Suprapubic skin (tissue), 4 donors: Measurements from ENCODE around the gene PHF12. TPM values are rescaled to one million over a fixed set of nuclear protein-coding genes. Genes with fewer than 3 reads are reported as not detected.

Experiments used
- DNase-seq, 2 donors: peaks; one replicate each; pipeline ENCODE4 v3.0.0-alpha.2; 2019; ENCODE audit warnings: low spot score in 2 of 2
- H3K27ac ChIP-seq: fragments of 200-600 bp; sonication (generic); one replicate; pipeline ENCODE4 v1.5.1; 2019
- H3K27me3 ChIP-seq: fragments of 200-600 bp; sonication (generic); one replicate; pipeline ENCODE4 v1.5.1; 2019
- H3K36me3 ChIP-seq: fragments of 200-600 bp; sonication (generic); one replicate; pipeline ENCODE4 v1.5.1; 2019
- H3K4me1 ChIP-seq: fragments of 200-600 bp; sonication (generic); one replicate; pipeline ENCODE4 v1.5.1; 2019
- H3K4me3 ChIP-seq: fragments of 200-600 bp; sonication (generic); one replicate; pipeline ENCODE4 v1.5.1; 2019; ENCODE audit warnings: mild to moderate bottlenecking
- H3K9me3 ChIP-seq: fragments of 200-600 bp; sonication (generic); one replicate; pipeline ENCODE4 v1.5.1; 2019
- CTCF ChIP-seq, 2 donors: fragments of 200-600 bp in 1 of 2; fragments of 450-650 bp in 1 of 2; sonication (generic) in 1 of 2; IDR thresholded peaks; one replicate each; pipeline ENCODE4 v1.5.1; 2016 to 2019; ENCODE audit warnings: antibody characterized with exemption in 2 of 2, mild to moderate bottlenecking in 1 of 2, moderate library complexity in 1 of 2
- EP300 ChIP-seq: sonication (generic); formaldehyde crosslinking; IDR thresholded peaks from one replicate; pipeline ENCODE4 v1.6.1; 2017; ENCODE audit warnings: antibody characterized with exemption
- POLR2A ChIP-seq, 2 donors: fragments of 450-650 bp; IDR thresholded peaks; one replicate each; pipeline ENCODE4 v1.6.1; 2017; ENCODE audit warnings: antibody characterized with exemption in 2 of 2, mild to moderate bottlenecking in 2 of 2, moderate library complexity in 2 of 2
- POLR2AphosphoS5 ChIP-seq, 3 donors: sonication (generic); formaldehyde crosslinking; IDR thresholded peaks; one replicate each; pipeline ENCODE4 v1.6.1; 2017; ENCODE audit warnings: antibody characterized with exemption in 3 of 3
- WGBS: methylation state at CpG from one replicate; pipeline ENCODE4 v1.1.5; 2018; 5-methylcytosine and 5-hydroxymethylcytosine counted together
- total RNA-seq, 4 donors: library from RNA; depleted of rRNA; stranded (reverse); fragments of >200 nt; gene quantifications; one replicate each; pipeline ENCODE4 v1.1.0, GENCODE V29; 2016

Gene PHF12
- total RNA-seq, 4 donors from 2014 or later, result 24.4 to 80.9 (median 35.4) TPM

GRCh38 chr17:28988475-28988874 lies 37.2 kb upstream of the PHF12 start:
- Histone ChIP-seq H3K4me3 (no peak overlapping the region), H3K4me1 (no peaks in the 10 kb centered on the region), H3K9me3 (no peaks in the 10 kb centered on the region), H3K27me3 (peaks cover 15% of the 10 kb centered on the region), H3K36me3 (no peaks in the 10 kb centered on the region), H3K27ac (no peak overlapping the region)
- no peak for TF ChIP-seq POLR2A (IDR thresholded peaks at IDR 0.05)
- no peak for TF ChIP-seq POLR2AphosphoS5 (IDR thresholded peaks at IDR 0.05)
- TF ChIP-seq CTCF (IDR thresholded peaks at IDR 0.05), result no peak
- 100% methylated on average over 1 of the region's 1 CpG for WGBS
- DNase-seq, result no peak

DNA sequence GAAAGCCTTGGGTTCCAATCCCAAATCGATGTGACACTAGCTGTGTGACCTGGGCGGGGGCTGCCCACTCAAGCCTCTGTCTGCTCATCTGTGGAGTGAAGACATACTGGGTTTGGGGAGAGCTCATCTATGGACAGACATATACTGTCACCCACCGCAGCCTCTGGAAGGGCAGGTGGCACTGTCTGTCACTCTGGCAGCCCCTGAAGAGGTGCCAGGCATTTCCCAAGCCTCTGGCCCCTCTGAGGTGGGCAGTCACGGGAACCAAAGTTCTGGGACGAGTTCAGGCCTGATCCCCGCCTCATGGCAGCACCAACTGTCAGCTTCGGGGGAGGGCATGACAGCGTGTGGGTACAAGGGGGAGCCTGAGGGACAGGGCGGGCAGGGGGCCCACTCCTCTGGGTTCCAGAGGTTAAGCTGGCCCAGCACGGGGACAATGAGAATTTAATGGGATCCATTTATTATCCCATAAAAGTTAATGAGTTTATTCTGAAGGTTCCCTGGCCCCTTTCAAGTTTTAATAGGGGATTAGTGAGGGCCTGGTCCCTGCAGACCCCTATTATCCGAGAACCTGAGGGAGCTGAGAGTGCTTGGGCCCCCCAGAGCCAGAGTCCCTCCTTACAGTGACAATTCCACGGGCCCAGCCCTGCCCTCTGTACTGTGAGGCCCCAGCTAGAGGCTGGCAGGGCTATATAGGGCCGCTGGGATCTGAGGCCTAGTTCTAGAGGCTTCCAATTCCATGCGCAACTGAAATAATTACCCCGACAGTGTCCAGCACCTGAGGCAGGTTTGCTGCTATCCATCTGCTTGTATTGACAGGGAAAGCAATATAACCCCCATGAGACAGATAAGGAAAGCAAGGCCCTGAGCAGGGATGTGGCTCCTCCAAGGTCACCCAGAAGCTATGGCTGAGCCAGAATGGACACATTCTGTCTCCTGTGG lies 35.7 kb upstream of the PHF12 start:
- Histone ChIP-seq H3K4me1 (peaks cover 5% of the 10 kb centered on the region), H3K27ac (no peak overlapping the region), H3K36me3 (no peaks in the 10 kb centered on the region), H3K9me3 (no peaks in the 10 kb centered on the region), H3K27me3 (peaks cover 15% of the 10 kb centered on the region), H3K4me3 (no peak overlapping the region)
- DNase-seq, result no peak
- WGBS, result 85% methylated on average over 12 of the region's 15 CpGs
- TF ChIP-seq POLR2A (IDR thresholded peaks at IDR 0.05) (no peak), EP300 (no peak), POLR2AphosphoS5 (IDR thresholded peaks at IDR 0.05) (no peak), CTCF (IDR thresholded peaks at IDR 0.05) (no peak)

- Histone ChIP-seq H3K4me3 (no peak overlapping the region), H3K27ac (no peak overlapping the region), H3K27me3 (peaks cover 15% of the 10 kb centered on the region), H3K9me3 (no peaks in the 10 kb centered on the region), H3K36me3 (no peaks in the 10 kb centered on the region), H3K4me1 (peaks cover 5% of the 10 kb centered on the region)
- WGBS, result 27% methylated on average over 31 of the region's 36 CpGs
- DNase-seq, result no peak
- TF ChIP-seq EP300 (no peak), POLR2A (IDR thresholded peaks at IDR 0.05) (no peak), POLR2AphosphoS5 (IDR thresholded peaks at IDR 0.05) (no peak), CTCF (IDR thresholded peaks at IDR 0.05) (no peak)
These were observed 34.8 kb upstream of the PHF12 start for GRCh38 chr17:28985950-28986713.

DNA sequence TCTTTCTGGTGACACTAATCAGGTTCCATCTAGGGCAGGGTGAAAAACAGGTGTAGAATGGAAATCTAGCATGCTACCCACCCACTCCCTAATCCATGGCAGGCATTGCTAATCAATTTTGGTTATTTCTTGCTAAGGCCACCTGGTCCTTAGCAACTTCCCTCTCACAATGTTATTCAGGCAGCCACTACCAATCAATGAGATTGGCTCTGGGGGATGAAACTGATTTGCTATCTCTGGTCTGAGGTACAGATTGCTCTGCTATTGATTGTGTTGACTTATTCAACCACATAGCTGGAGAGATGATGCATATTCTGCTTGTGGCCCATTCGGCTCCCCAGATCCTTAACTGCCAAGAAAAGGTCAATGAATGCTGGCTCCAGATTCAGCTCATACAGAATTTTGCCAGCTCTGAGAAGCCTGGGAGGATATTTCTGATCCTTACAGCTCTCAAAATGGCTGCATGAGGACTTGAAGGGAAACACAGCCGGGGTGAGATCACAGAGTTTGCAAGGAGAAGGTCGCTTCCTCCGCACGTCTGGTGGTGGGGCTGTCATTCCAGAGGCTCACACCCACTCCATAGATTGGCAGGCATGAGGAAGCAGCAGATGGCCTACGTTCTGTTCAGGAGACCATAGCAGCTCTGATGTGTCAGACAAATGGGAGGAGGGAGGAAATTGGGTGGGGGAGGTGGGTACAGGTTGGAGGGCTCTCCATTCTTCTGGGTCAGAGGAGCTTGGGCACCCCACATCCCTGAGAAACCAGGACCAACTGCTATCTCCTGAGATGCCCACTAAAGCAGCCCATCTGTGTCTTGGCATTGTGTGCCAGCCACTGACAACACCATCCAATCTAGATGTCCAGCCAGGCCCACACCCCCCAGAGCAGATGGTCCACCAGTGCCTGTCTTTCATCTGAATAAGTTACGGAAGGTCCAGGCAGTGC lies 32.2 kb upstream of the PHF12 start:
- no peak for DNase-seq
- no peak for TF ChIP-seq EP300
- TF ChIP-seq POLR2AphosphoS5 (IDR thresholded peaks at IDR 0.05), result no peak
- TF ChIP-seq POLR2A (IDR thresholded peaks at IDR 0.05), result no peak
- TF ChIP-seq CTCF (IDR thresholded peaks at IDR 0.05), result no peak
- peaks cover 5% of the 10 kb centered on the region for H3K4me1 ChIP-seq
- no peak overlapping the region for H3K4me3 ChIP-seq
- no peaks in the 10 kb centered on the region for H3K36me3 ChIP-seq
- 43% methylated on average over 7 of the region's 7 CpGs for WGBS
- no peaks in the 10 kb centered on the region for H3K9me3 ChIP-seq
- H3K27me3 ChIP-seq, result peaks cover 15% of the 10 kb centered on the region
- H3K27ac ChIP-seq, result no peak overlapping the region
